GM12891 (cell line): Measurements from ENCODE around the gene KDM4B.

ENCODE experiments used
- DNase-seq: peaks from one replicate; pipeline ENCODE4 v3.0.0; 2011; ENCODE audit warnings: low spot score; ENCODE audit not compliant: insufficient read length
- FAIRE-seq: peaks from 2 replicates; lab custom pipeline; 2011; peaks lifted over from hg19 to GRCh38; lab: Jason Lieb, UNC
- PAX5 ChIP-seq: IDR thresholded peaks from 2 replicates; pipeline ENCODE4 v1.6.1; 2011; ENCODE audit warnings: low read length, moderate library complexity, mild to moderate bottlenecking; ENCODE audit not compliant: insufficient read depth, severe bottlenecking
- POLR2A ChIP-seq: IDR thresholded peaks from 2 replicates; pipeline ENCODE4 v1.6.1; 2011; ENCODE audit warnings: low read depth, low read length, control low read depth
- POLR2AphosphoS5 ChIP-seq: IDR thresholded peaks from 2 replicates; pipeline ENCODE4 v1.6.1; 2011; ENCODE audit warnings: low read depth, low read length, control low read depth
- POU2F2 ChIP-seq: IDR thresholded peaks from 2 replicates; pipeline ENCODE4 v1.6.1; 2011; ENCODE audit warnings: low read depth, mild to moderate bottlenecking, control low read depth, low read length, moderate library complexity
- SPI1 ChIP-seq: IDR thresholded peaks from 2 replicates; pipeline ENCODE4 v1.6.1; 2011; ENCODE audit warnings: low read depth, low read length, control low read depth
- TAF1 ChIP-seq: IDR thresholded peaks from 2 replicates; pipeline ENCODE4 v1.6.1; 2011; ENCODE audit warnings: low read depth, low read length, control low read depth

KDM4B gene

GRCh38 chr19:5053661-5054060, 84.7 kb downstream of the KDM4B start:
- no peak for FAIRE-seq

GRCh38 chr19:5054551-5055456, 85.9 kb downstream of the KDM4B start:
- TF ChIP-seq TAF1 (no peak), PAX5 (no peak), SPI1 (no peak), POLR2A (no peak), POU2F2 (no peak), POLR2AphosphoS5 (no peak)
- DNase-seq (no peak), FAIRE-seq (no peak)

More at GRCh38 chr19:5053661-5054060, 84.7 kb downstream of the KDM4B start:
- DNase-seq: no peak
- no peak for TF ChIP-seq POLR2AphosphoS5

GRCh38 chr19:5055457-5055776, 86.5 kb downstream of the KDM4B start:
- FAIRE-seq: no peak
- DNase-seq: no peak
- TF ChIP-seq POLR2AphosphoS5: no peak
- no peak for TF ChIP-seq POLR2A
- no peak for TF ChIP-seq TAF1
- TF ChIP-seq POU2F2: no peak
- no peak for TF ChIP-seq PAX5
- TF ChIP-seq SPI1: no peak

GRCh38 chr19:5057860-5058259, 88.9 kb downstream of the KDM4B start:
- FAIRE-seq (peak; percentile 55), DNase-seq (peak; percentile 62)
- TF ChIP-seq TAF1: no peak
- no peak for TF ChIP-seq POLR2A
- TF ChIP-seq POLR2AphosphoS5: no peak
- no peak for TF ChIP-seq SPI1

GRCh38 chr19:5058521-5059212, 89.8 kb downstream of the KDM4B start:
- DNase-seq: no peak
- FAIRE-seq: no peak

GRCh38 chr19:5059213-5059574, 90.3 kb downstream of the KDM4B start:
- no peak for DNase-seq
- no peak for FAIRE-seq
- TF ChIP-seq TAF1: no peak

More at GRCh38 chr19:5058521-5059212, 89.8 kb downstream of the KDM4B start:
- TF ChIP-seq POLR2A (no peak), POU2F2 (no peak), PAX5 (no peak), SPI1 (no peak), POLR2AphosphoS5 (no peak), TAF1 (no peak)

- no peak for DNase-seq
- FAIRE-seq: no peak
- TF ChIP-seq POLR2AphosphoS5: no peak
- TF ChIP-seq POU2F2: no peak
- TF ChIP-seq SPI1: no peak
- no peak for TF ChIP-seq TAF1
- no peak for TF ChIP-seq POLR2A
- TF ChIP-seq PAX5: no peak
Measured at GRCh38 chr19:5059793-5060192, 90.9 kb downstream of the KDM4B start.

GRCh38 chr19:5062195-5062594, 93.3 kb downstream of the KDM4B start:
- FAIRE-seq: no peak
- no peak for TF ChIP-seq SPI1
- no peak for TF ChIP-seq PAX5
- TF ChIP-seq TAF1: no peak
- no peak for TF ChIP-seq POLR2AphosphoS5
- no peak for TF ChIP-seq POLR2A
- TF ChIP-seq POU2F2: no peak
- no peak for DNase-seq

GRCh38 chr19:5062799-5063198, 93.9 kb downstream of the KDM4B start:
- DNase-seq (no peak), FAIRE-seq (no peak)
- TF ChIP-seq POU2F2: no peak
- no peak for TF ChIP-seq TAF1
- TF ChIP-seq POLR2A: no peak
- TF ChIP-seq SPI1: no peak
- TF ChIP-seq POLR2AphosphoS5: no peak
- no peak for TF ChIP-seq PAX5
